Cardiac fibroblast (primary cell): ENCODE results near the gene TUBGCP6.

ENCODE experiments used
- DNase-seq, 2 donors: peaks; one replicate each; pipeline versions ENCODE4 v3.0.0 to v3.0.0-alpha.2; 2010; ENCODE audit warnings: low read depth in 2 of 2
- H3K4me3 ChIP-seq, 2 donors: replicated peaks in 1 of 2; 1 replicate in 1 of 2; 2 replicates in 1 of 2; pipeline ENCODE4 v1.5.1; 2011; ENCODE audit warnings: low read depth in 2 of 2, low read length in 2 of 2, mild to moderate bottlenecking in 2 of 2, moderate library complexity in 1 of 2
- TF ChIP-seq, protein P1 (sequence below): IDR thresholded peaks from one replicate; pipeline ENCODE4 v1.5.1; 2011; ENCODE audit warnings: low read depth, mild to moderate bottlenecking, low read length, inconsistent platforms

Gene TUBGCP6

DNA sequence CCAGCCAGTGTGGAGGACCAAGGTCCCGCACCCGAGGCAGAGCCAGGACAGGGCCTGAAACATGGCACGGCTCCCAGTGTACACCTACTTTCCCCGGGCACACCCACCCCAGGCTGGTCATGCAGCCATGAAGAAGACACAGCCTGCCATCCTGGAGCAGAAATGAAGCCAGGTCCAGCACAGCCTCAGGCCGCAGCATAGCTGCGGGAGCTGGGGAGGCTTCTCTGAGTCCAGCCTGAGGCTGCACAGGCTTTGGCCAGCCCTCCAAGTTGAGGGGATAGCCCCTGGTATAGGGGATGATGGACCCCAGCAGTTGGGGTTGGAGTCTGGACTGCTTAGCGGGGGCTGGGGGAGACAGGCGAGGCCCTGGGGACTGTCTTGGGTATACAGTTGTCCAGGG is 9.1 kb upstream of the TUBGCP6 start:
- DNase-seq, result no peak
- no peak overlapping the region for H3K4me3 ChIP-seq
- TF ChIP-seq, protein P1, sequence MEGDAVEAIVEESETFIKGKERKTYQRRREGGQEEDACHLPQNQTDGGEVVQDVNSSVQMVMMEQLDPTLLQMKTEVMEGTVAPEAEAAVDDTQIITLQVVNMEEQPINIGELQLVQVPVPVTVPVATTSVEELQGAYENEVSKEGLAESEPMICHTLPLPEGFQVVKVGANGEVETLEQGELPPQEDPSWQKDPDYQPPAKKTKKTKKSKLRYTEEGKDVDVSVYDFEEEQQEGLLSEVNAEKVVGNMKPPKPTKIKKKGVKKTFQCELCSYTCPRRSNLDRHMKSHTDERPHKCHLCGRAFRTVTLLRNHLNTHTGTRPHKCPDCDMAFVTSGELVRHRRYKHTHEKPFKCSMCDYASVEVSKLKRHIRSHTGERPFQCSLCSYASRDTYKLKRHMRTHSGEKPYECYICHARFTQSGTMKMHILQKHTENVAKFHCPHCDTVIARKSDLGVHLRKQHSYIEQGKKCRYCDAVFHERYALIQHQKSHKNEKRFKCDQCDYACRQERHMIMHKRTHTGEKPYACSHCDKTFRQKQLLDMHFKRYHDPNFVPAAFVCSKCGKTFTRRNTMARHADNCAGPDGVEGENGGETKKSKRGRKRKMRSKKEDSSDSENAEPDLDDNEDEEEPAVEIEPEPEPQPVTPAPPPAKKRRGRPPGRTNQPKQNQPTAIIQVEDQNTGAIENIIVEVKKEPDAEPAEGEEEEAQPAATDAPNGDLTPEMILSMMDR, result no peak

DNA sequence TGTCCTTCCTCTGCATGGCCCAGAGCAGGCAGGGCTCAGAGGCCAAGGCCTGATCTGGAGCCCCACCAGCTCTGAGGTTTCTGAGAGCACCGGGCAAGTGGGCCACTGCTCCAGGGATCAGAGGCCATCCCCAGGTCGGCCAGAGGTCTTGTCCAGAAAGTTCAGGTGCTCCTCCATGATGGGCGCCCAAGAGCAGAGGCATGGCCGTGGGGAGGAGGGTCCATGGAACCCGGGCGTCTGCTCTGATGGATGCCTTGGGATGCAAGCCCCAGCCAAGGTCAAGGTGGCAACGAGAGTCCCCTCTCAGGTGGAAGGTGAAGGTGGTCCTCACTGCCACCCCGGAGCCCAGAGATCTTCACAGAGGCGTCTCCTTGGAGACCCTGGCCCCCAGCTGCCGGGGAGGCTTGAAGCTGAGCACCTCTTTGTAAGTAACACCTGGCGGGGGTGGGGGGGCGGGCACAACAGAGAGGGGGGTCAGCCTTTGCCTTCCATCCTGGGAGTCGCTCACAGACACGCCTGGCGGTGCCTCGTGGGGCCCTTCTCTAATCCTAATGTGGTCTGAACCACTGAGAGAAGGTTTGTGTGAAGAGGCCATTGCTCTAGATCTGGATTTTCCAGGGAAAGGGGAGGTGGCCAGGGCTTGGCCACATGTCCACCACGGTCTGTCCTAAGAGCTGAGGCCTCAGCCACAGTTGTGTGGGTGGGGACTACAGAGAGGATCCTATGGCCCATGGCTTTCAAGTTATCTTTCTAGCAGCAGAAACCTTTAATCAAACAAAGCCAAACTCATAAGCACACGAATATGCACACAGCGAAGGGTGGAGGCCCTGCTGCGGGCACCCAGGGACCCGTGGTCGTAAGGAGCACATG is 8.5 kb upstream of the TUBGCP6 start:
- no peak for DNase-seq
- no peak overlapping the region for H3K4me3 ChIP-seq
- TF ChIP-seq, protein P1, result no peak

DNA sequence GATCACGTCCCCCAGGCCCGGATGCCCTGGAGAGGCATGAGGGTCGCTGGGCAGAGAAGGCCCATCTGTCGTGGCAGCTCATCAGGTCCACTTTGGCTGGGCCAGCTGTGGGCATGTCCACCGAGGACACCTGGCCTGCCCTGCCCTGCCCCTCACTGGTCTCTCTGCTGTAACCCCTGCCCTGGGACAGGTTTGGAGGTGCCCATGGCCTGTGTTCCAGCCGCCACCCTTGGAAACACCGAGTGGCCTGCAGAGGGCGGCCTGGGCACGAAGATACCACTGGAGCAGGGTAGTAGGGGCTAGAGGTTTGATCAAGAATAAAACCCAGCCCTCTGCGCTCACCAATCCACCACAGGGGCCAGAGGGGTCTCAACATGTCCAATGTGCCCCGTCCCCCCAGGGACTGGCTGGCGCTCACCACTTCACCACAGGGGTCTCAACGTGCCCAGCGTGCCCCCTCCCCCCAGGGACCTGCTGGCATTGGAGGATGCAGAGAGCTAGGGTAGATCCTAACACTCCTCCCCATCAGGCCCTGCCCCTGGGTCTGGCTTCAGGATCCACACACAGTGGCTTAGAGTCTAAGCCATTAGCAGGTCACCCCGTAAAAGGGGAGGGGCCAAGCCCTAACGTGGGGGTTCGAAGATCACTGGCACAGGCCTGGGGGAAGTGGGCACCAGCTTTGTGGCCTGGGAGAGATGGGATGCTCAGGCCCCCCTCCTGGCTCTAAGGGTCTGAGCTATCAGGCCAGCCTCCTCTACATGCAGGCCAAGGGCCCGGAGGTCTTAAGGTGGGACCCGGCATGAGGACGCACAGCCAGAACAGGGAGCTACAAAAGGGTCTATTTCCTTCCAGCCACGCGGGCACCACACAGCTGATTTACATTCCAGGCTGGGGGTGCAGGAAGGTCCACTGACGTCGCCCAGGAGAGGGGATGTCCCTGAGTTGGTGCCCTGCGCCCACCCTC is 7.5 kb upstream of the TUBGCP6 start:
- H3K4me3 ChIP-seq, result no peak overlapping the region
- TF ChIP-seq, protein P1, result peak; percentile 80
- DNase-seq, result peak; percentile 68 to 70

DNA sequence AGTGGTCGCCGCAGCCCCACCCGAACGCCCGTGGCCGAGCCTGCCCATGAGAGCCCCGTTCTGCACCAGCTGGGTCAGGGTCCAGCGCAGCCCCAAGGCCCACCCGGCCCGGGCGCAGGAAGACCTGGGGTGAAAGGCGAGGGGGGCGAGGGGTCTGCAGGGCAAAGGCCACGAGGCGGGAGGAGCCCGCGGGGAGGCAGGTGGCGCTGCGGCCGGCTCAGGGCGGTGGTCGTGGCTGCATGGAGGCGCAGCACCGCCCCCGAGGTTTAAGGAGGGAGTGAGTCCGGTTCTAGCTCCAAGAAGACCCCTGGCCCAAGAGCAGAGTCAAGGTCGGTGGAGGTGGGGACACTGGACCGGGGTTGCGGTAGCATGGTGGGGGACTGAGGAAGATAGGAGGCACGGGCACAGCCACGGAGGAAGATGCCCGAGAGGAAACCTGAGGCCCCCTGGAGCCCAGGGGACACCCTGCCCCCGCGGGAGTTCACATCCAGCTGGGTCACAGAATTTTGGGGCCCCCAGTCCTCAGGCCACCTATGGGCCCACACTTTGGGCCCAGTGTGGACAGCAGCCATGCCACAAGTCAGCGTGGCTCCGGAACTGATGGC is 6.8 kb upstream of the TUBGCP6 start:
- DNase-seq, result no peak
- peak overlapping the region; percentile 13 to 76 for H3K4me3 ChIP-seq

DNA sequence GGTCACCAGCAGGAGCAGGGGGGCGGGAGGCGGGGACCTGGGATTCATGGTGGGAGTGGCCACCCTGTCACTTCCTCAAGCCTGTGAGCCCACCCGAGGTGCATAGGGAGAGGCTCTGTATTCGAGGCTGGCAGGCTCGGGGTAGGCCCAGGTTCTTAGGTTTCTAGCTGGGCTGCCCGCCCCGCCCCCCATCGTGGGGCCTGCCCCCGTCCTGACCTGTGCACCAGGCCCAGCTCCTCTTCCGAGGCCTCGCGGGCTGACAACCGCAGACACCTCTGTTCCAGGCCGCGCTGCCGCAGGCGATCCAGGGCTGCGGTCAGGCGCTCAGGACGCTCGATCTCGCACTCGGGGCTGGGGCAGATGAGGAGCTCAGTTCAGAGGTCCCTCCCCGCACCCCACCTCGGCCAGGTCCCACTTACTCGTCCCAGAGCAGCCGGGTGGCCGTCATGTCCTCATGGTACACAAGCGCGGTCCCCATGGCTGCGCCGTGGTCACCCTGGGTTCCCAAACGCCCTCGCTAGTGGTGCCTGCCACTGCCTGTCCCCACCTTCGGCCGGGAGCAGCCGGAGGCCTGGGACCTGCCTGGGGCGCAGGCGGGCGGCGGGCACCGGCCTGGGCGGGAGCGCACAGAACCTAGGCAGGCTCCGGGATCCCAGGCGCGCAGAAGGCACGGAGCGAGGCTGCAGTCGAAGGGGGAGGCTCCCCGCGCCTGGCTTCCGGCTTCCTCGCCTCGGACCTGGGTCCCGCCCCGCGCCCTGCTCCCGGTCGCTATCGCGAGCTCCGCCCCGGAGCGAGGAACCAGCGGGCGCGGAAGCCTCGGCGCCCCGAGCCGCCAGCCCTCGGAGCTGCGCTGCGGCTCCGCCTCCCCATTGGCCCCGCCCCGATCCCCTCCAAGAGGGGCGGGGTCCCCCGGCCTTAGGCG is 6.0 kb upstream of the TUBGCP6 start, which contains the start of gene HDAC10:
HDAC10 (minus strand) TSS at position 711 of the 922 bp plus-strand sequence; CDS start at position 478, 233 bp downstream.
- H3K4me3 ChIP-seq, result peak within 1 kb of the TSS; percentile 71 to 76
- TF ChIP-seq, protein P1, result no peak
- peak; percentile 75 to 85 for DNase-seq

More for the DNA sequence above, 6.8 kb upstream of the TUBGCP6 start:
- TF ChIP-seq, protein P1, result no peak

DNA sequence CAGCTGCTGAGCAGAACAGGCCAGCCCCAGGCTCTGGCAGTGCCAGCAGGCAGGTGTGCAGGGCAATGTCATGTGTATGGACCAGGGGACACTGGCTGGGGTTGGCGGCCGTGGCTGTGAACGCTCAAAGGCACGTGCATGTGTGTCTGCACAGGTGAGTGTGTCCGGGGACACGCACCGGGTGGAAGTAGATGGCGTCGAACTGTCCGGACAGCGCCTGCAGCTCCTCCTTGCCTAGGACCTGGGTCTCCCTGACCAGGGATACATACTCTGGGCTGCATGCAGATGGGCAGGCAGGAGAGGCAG is 5.4 kb upstream of the TUBGCP6 start:
- TF ChIP-seq, protein P1, result no peak
- no peak for DNase-seq
- peak overlapping the region; percentile 71 to 76 for H3K4me3 ChIP-seq
